ENCODE measurements around the gene SRM.
A peak's percentile ranks its signal among the peaks of the same experiment; 100 is the strongest.
"Not testable (repeated sequence)": the region's sequence is repeated elsewhere in the genome, so short reads cannot be mapped to it uniquely, and the experiment has no call there.

The SRM gene

GRCh38 chr1:11059968-11060830 lies at the start of gene SRM:
Gene SRM, minus strand, starts transcription at chr1:11060018. Its CDS starts 75 bp downstream, at chr1:11059943.
- no peak for TF ChIP-seq CTCF (IDR thresholded peaks at IDR 0.05; ENCODE audit: extremely low read depth, missing control alignments)
- DNase-seq (ENCODE audit: low spot score), result peak; percentile 100

- TF ChIP-seq CTCF (IDR thresholded peaks at IDR 0.05; ENCODE audit: extremely low read depth, missing control alignments), result no peak
These were observed 49.4 kb upstream of the SRM start for GRCh38 chr1:11109047-11109760.

GRCh38 chr1:11107599-11107998 lies 47.8 kb upstream of the SRM start:
- DNase-seq (ENCODE audit: low spot score), result no peak
- TF ChIP-seq CTCF (IDR thresholded peaks at IDR 0.05; ENCODE audit: extremely low read depth, missing control alignments), result no peak

More at GRCh38 chr1:11109047-11109760, 49.4 kb upstream of the SRM start:
- DNase-seq (ENCODE audit: low spot score), result no peak

- no peak for DNase-seq (ENCODE audit: low spot score)
- TF ChIP-seq CTCF (IDR thresholded peaks at IDR 0.05; ENCODE audit: extremely low read depth, missing control alignments), result no peak
These were observed 45.8 kb upstream of the SRM start for GRCh38 chr1:11105586-11105985.

- no peak for DNase-seq (ENCODE audit: low spot score)
- TF ChIP-seq CTCF (IDR thresholded peaks at IDR 0.05; ENCODE audit: extremely low read depth, missing control alignments), result no peak
These were observed 41.5 kb upstream of the SRM start for GRCh38 chr1:11101347-11101746.

GRCh38 chr1:11100806-11101205 lies 41.0 kb upstream of the SRM start:
- DNase-seq (ENCODE audit: low spot score), result not testable (repeated sequence)

- no peak for DNase-seq (ENCODE audit: low spot score)
- no peak for TF ChIP-seq CTCF (IDR thresholded peaks at IDR 0.05; ENCODE audit: extremely low read depth, missing control alignments)
These were observed 40.3 kb upstream of the SRM start for GRCh38 chr1:11100149-11100493.

All from GM20000 (cell line).